GM12872 (cell line): ENCODE data around the gene TPPP2.

Experiments
- TF ChIP-seq, protein P1 (sequence below): IDR thresholded peaks from 3 replicates; pipeline ENCODE4 v1.5.1; 2011; ENCODE audit warnings: low read depth, mild to moderate bottlenecking, low read length, moderate library complexity; ENCODE audit not compliant: insufficient read depth

The TPPP2 gene

DNA sequence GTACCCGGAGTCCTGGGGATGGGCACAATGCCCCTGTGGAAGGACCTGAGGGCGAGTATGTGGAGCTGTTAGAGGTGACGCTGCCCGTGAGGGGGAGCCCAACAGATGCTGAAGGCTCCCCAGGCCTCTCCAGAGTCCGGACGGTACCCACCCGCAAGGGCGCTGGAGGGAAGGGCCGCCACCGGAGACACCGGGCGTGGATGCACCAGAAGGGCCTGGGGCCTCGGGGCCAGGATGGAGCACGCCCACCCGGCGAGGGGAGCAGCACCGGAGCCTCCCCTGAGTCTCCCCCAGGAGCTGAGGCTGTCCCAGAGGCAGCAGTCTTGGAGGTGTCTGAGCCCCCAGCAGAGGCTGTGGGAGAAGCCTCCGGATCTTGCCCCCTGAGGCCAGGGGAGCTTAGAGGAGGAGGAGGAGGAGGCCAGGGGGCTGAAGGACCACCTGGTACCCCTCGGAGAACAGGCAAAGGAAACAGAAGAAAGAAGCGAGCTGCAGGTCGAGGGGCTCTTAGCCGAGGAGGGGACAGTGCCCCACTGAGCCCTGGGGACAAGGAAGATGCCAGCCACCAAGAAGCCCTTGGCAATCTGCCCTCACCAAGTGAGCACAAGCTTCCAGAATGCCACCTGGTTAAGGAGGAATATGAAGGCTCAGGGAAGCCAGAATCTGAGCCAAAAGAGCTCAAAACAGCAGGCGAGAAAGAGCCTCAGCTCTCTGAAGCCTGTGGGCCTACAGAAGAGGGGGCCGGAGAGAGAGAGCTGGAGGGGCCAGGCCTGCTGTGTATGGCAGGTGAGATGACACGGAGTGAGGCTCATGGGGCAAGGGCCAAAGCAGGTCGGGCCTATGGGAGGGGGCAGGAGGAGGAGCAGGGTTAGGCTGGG lies 44.6 kb downstream of the TPPP2 start:
- TF ChIP-seq, protein P1, sequence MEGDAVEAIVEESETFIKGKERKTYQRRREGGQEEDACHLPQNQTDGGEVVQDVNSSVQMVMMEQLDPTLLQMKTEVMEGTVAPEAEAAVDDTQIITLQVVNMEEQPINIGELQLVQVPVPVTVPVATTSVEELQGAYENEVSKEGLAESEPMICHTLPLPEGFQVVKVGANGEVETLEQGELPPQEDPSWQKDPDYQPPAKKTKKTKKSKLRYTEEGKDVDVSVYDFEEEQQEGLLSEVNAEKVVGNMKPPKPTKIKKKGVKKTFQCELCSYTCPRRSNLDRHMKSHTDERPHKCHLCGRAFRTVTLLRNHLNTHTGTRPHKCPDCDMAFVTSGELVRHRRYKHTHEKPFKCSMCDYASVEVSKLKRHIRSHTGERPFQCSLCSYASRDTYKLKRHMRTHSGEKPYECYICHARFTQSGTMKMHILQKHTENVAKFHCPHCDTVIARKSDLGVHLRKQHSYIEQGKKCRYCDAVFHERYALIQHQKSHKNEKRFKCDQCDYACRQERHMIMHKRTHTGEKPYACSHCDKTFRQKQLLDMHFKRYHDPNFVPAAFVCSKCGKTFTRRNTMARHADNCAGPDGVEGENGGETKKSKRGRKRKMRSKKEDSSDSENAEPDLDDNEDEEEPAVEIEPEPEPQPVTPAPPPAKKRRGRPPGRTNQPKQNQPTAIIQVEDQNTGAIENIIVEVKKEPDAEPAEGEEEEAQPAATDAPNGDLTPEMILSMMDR, result no peak

DNA sequence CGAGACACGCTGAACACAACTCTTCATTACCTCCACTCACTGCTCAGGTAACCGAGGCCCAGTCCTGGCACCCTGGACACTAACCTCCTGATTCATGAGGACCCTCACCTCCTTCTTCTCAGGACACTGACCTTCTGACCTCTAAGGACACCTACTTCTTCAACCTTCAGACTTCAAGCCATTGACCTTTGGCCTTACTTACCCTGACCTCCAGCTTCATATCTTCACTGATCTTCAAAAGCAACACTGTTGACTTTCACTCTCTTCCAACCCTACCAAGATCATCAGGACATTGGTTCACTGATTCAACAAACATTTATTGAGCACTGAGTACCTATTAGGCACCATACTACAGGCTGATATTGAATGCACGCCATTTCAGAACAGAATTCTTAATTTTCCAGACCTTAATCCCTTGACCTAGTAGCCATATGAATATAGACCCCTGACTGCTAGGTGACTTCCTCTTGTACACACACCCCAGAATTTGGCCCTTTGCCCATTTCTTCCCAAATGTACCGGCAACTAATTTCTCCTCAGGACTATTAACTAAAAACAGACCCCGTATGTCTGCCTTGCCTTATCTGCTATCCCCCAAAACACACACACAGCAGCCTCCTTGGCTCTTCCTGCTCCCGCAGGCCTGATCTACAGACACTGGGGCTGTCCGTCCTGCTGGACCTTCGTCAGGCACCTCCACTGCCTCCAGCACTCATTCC lies 45.9 kb downstream of the TPPP2 start:
- TF ChIP-seq, protein P1, result no peak

DNA sequence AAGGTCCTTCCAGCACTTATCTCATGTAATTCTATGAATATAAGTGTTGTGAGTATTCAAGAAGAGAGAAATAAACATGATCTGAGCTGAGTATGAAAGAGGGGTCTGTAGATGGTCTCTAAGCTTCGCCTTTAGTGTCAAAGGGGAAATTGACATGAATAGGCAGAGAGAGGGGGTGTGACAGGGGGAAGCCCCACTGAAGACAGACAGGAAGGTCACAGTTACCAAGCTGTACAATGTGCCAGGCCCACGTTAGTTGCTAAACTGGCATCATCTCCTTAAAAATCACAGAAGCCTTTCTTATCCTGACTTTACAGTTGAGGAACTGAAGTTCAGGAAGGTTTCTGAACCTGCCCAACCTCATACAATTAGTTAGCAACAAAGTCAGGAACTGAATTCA lies 47.7 kb downstream of the TPPP2 start:
- TF ChIP-seq, protein P1, result no peak

DNA sequence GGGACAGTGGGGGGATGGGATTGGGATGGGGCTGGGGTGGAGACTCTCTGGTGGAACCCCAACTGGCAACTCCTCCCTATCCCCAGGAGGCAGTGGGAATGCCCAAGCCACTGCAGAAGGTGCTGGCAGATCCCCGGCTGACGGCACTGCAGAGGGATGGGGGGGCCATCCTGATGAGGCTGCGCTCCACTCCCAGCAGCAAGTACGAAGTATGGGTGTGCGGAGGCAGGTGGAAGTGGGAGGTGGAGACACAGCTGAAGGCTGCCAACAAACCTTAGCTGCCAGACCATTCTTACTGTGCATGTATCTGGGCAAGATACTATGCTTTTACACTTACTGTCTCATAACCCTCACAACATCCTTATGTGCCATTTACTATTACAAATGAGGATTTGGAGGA lies 48.3 kb downstream of the TPPP2 start:
- TF ChIP-seq, protein P1, result no peak

DNA sequence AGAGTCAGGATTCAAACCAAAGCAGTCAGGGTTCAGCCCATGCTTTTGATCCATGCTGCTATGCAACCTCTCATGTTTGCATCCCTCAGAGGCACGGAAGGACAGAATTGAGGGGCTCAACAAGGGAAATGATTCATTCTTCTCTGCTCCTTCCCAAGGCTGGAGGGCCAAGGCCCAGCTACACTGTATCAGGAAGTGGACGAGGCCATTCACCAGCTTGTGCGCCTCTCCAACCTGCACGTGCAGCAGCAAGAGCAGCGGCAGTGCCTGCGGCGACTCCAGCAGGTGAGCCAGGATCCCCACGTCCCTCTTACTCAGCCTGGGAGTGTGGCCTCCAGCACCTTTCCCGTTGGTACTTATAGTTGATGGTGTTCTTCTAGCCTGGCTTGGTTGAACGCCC lies 48.7 kb downstream of the TPPP2 start:
- TF ChIP-seq, protein P1, result no peak

DNA sequence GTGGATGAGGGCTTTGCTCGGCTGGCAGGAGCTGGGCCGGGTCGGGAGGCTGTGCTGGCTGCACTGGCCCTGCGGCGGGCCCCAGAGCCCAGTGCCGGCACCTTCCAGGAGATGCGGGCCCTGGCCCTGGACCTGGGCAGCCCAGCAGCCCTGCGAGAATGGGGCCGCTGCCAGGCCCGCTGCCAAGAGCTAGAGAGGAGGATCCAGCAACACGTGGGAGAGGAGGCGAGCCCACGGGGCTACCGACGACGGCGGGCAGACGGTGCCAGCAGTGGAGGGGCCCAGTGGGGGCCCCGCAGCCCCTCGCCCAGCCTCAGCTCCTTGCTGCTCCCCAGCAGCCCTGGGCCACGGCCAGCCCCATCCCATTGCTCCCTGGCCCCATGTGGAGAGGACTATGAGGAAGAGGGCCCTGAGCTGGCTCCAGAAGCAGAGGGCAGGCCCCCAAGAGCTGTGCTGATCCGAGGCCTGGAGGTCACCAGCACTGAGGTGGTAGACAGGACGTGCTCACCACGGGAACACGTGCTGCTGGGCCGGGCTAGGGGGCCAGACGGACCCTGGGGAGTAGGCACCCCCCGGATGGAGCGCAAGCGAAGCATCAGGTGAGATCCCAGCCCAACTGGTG lies 51.6 kb downstream of the TPPP2 start:
- TF ChIP-seq, protein P1, result no peak
